ENCODE measurements around the gene ACSL6.

The ACSL6 gene

GRCh38 chr5:131974956-131975726, 36.3 kb downstream of the ACSL6 start:
- DNase-seq: no peak

DNA sequence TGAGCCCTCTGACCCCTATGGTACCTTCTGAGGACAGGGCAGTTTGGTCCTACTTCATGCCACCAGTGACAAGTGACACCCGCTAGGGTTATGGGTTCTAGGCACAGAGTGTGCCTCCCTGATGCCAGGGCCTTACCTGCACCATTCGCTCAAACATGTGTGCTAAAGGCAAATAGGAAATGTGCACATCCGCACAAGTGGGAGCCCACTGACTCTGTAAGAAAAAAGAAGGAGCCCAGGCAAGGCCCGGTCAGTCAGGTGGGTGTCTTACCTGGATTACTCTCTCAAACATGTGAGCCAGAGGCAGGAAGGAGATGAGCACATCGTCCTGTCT, 36.9 kb downstream of the ACSL6 start:
- no peak for DNase-seq

- no peak for DNase-seq
Measured at GRCh38 chr5:131974016-131974415, 37.4 kb downstream of the ACSL6 start.

- DNase-seq: no peak
Measured at GRCh38 chr5:131973089-131973712, 38.3 kb downstream of the ACSL6 start.

- no peak for DNase-seq
Measured at GRCh38 chr5:131968396-131968954, 43.0 kb downstream of the ACSL6 start.

GRCh38 chr5:131966551-131966950, 44.9 kb downstream of the ACSL6 start:
- DNase-seq: no peak

DNA sequence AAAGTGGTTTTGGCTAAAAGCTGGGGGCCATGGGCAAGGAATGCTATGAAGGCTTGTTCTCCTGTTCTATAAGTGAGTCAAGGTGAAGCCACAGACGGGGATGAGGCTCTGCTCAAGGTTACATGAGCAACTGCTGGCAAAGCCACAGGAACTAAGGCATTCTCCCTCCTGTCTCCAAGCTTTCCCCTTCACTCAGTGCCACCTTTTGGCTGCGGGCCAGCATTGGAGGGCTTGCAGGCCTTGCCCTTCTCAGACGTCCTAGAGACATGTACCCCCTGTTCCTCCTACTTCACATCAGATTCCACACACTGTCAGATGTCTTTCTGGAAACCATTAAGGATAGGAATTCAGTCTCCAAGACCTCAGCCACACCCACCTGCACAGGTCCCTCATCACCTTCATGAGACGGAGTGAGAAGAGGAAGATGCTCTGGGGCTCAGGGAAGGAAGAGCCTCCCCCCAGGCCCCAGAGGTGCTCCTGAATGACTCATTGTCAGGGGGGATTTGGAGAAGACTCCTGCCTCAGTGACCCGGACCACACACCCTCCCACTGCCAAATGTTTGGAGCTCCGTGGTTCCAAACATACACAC, 45.5 kb downstream of the ACSL6 start:
- no peak for DNase-seq

DNA sequence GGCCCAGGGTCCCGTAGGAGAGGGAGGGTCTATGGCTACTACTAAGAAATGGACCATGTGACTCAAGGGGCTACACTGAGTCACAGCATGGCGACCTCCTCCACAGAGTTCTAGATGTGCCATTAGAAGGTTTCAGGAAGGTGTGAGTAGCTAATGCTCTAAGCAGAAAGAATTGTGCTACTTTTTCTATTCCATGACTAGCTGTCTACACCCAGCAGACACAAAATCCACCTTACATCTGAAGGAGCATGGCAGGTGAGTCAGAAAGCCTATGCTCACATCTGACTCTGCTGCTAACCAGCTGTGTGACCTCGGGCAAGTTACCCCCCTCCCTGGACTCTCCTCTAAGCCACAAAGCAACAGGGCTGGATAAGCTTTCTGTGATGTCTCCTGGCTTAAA, 51.6 kb downstream of the ACSL6 start:
- no peak for DNase-seq

- DNase-seq: no peak
Measured at GRCh38 chr5:131959136-131959535, 52.3 kb downstream of the ACSL6 start.

DNA sequence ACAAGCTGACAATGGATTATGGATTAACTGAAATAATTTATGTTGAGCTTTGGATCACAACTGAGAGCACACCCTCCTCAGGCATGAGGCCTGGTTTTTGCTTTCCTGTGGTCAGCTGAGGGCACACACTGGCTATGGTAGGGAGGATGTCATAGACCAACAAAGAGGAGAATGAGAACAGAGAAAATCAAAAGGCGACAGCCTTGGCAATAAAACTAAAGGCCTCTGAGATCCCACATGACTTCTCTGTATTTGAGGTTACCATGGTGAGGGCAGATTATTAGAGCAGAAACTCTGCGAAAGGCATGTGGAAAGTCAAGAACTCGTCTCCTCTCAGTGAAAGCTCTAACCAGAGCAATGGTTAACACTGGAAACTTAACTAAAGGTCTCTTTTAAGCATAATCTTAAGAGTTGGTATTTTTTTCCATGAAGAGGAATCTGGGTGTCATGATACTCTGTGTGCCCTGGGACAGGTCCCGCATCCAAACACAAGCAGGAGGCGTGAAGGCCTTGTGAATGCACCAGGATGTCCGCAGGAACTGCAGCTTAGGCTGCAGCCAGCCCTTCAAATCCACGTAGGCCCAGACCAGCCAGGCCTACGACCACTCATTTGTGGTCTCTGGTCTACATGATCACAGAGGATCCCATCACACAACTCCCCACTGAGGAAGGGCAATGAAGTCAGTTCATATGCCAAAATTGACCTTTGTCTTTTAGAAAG, 53.6 kb downstream of the ACSL6 start:
- DNase-seq: no peak

- DNase-seq: no peak
Measured at GRCh38 chr5:131953969-131954368, 57.5 kb downstream of the ACSL6 start.

- DNase-seq: no peak
Measured at GRCh38 chr5:131952301-131952857, 59.1 kb downstream of the ACSL6 start.

GRCh38 chr5:131950706-131951105, 60.8 kb downstream of the ACSL6 start:
- no peak for DNase-seq

DNA sequence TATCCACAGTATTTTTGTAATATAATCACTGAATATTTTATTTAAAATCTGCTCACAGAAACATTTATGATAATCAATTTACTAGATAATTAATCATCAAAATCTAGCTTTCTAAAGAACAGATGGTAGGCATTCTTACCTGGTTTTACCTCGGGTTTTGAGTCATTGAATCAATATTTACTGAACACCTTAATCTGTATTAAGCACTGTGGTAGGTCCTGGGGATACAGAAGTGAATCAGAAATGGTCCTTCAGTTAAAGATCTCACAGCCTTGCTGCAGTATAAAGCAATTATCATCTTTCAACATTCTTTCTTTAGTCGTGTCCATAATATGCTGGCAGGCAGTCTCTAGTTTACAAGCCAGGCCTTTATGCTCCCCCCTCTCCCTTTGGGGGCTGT, 64.0 kb downstream of the ACSL6 start:
- no peak for DNase-seq

DNA sequence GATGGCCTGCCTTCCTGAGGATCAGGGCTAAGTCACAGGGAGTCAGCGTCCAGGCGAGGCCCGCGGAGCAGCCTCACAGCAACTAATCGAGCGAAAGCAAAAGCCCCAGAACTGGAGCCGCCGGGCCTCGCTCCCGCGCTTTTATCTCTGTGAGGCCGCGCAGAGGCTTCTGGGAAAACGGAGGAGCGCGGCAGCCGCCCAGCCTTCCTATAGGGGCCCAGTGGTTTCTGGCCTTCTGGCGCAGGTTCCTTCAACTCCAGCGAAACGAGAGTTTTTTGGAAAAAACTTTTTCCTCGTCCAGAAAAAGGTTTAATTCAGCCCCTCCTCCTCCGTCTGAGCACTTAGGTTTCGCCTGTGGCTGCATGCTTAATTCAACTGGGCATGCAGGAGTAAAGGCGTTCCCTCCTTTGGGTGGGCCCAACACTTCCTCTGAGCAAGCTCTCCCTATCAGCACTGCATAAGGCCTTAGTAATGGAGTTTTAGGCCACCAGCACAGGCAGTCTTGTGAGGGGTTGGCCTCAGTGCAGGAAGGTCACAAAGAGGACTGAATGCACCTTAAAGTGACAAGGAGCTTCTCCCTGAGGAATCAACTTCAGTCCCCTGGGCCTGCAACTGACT, 65.8 kb downstream of the ACSL6 start, which contains the start of gene MEIKIN:
Gene MEIKIN, minus strand, starts transcription at position 113 of the 618 bp plus-strand sequence. CDS start 158 bp downstream, outside the sequence.
- no peak for DNase-seq

DNA sequence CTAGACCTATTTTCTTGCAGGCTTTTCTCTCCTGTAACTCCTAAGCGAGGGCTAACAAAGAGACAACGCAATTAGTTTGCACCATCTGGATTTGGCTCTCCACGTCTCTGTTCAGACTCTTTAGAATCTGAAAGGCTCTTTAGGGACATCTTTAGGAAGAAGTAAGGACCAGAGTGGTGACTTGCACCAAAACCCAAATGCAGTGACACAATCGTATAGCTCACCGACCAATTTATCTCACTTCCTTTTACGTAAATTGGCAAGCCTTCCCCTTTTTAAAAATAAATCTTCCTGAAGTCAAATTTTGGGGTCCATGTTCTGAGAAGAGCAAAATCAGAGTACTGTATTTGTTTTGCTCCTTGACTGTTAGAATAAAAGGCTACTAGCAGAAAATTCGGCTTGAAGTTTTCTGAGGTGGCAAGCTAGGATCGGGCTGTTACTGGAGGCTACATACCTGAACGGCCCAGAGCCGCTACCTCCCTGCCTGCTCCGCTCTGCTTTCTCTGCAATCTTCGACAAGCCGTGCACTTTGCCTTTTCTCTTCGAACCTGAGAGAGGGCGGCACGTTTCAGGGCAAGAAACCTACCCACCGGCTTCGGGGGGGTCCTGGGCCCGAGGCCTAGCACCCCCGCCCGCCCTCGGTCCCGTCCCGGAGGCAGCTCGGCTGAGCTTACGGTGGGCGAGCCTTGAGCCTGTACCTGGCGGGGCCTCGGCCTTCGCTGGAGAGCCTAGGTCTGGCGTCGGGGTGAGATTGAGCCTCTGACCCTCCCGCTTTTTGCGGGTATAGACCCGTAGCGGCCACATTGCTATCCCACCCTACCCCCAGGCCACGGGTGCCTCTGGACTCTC, 66.5 kb downstream of the ACSL6 start:
- DNase-seq: no peak

- DNase-seq: no peak
Measured at GRCh38 chr5:131943916-131944315, 67.5 kb downstream of the ACSL6 start.

GRCh38 chr5:131942016-131942415, 69.4 kb downstream of the ACSL6 start:
- no peak for DNase-seq

GRCh38 chr5:131939690-131940345, 71.6 kb downstream of the ACSL6 start:
- DNase-seq: no peak

GRCh38 chr5:131932235-131932634, 79.2 kb downstream of the ACSL6 start:
- DNase-seq: no peak

GRCh38 chr5:131928957-131929356, 82.5 kb downstream of the ACSL6 start:
- DNase-seq: no peak
